A673 (cell line): ENCODE measurements around the gene CALR3. TPM values are rescaled to one million over a fixed set of nuclear protein-coding genes. Genes with fewer than 3 reads are reported as not detected.
A peak's percentile ranks its signal among the peaks of the same experiment; 100 is the strongest.

Experiments
- BruUV-seq: library from RNA; stranded (reverse); fragments of 400-500 nt; replicated peaks from 2 replicates; lab custom pipeline; 2021; lab: Mats Ljungman, UMichigan
- CTCF ChIA-PET: fragments of 300-600 bp; sonication (Branson Sonifier 250); formaldehyde crosslinking; loops from one replicate; lab custom pipeline; 2022; ENCODE audit warnings: antibody characterized with exemption; lab: Charles Lee
- POLR2A ChIA-PET: fragments of 300-600 bp; sonication (Branson Sonifier 250); formaldehyde crosslinking; loops from one replicate; lab custom pipeline; 2022; ENCODE audit warnings: antibody characterized with exemption; ENCODE audit not compliant: low non-redundant PET; lab: Charles Lee
- DNase-seq: peaks from one replicate; pipeline ENCODE4 v3.0.0-alpha.2; 2015; ENCODE audit warnings: low spot score
- H3K27ac ChIP-seq: fragments of 200-600 bp; sonication (generic); 2 replicates; pipeline ENCODE4 v1.5.1; 2016; ENCODE audit warnings: mixed run types, low read depth, mild to moderate bottlenecking, mixed read lengths, antibody characterized with exemption, low read length; ENCODE audit not compliant: poor library complexity, severe bottlenecking
- H3K27me3 ChIP-seq: fragments of 200-600 bp; sonication (generic); replicated peaks from 2 replicates; pipeline ENCODE4 v1.6.1; 2017; ENCODE audit warnings: mixed run types, low read depth, mild to moderate bottlenecking, mixed read lengths, antibody characterized with exemption, low read length; ENCODE audit not compliant: insufficient read depth, poor library complexity
- H3K36me3 ChIP-seq: fragments of 200-600 bp; sonication (generic); 2 replicates; pipeline ENCODE4 v1.6.1; 2016; ENCODE audit warnings: mixed run types, mild to moderate bottlenecking, mixed read lengths, antibody characterized with exemption, low read length; ENCODE audit not compliant: insufficient read depth, poor library complexity, severe bottlenecking
- H3K4me1 ChIP-seq: fragments of 200-600 bp; sonication (generic); 2 replicates; pipeline ENCODE4 v1.6.1; 2017; ENCODE audit warnings: mixed run types, mild to moderate bottlenecking, mixed read lengths, antibody characterized with exemption, low read length; ENCODE audit not compliant: insufficient read depth, poor library complexity, severe bottlenecking
- H3K4me3 ChIP-seq: fragments of 200-600 bp; sonication (generic); 2 replicates; pipeline ENCODE4 v1.5.1; 2016; ENCODE audit warnings: low read depth, mixed run types, mild to moderate bottlenecking, mixed read lengths, low read length; ENCODE audit not compliant: poor library complexity, severe bottlenecking
- H3K9me3 ChIP-seq: fragments of 200-600 bp; sonication (generic); 2 replicates; pipeline ENCODE4 v1.6.1; 2016; ENCODE audit warnings: mixed run types, low read depth, mild to moderate bottlenecking, mixed read lengths, antibody characterized with exemption, low read length; ENCODE audit not compliant: poor library complexity, severe bottlenecking
- CTCF ChIP-seq: fragments of 300-800, 200-600 bp; sonication (generic); conservative IDR thresholded peaks from 2 replicates; pipeline ENCODE4 v1.5.1; 2017; ENCODE audit warnings: low read depth, mild to moderate bottlenecking, antibody characterized with exemption, low read length, moderate library complexity, mixed read lengths
- EZH2 ChIP-seq: fragments of 200-600 bp; sonication (generic); IDR thresholded peaks from 2 replicates; pipeline ENCODE4 v1.6.1; 2017; ENCODE audit warnings: borderline replicate concordance, low read depth, mild to moderate bottlenecking, mixed read lengths, antibody characterized with exemption, low read length; ENCODE audit not compliant: poor library complexity, severe bottlenecking
- intact Hi-C: fragments of 100-400 bp; cut with micrococcal nuclease; formaldehyde crosslinking; loops from one replicate; pipeline ENCODE4 v1.10.0; 2022; ENCODE audit not compliant: unreplicated experiment
- total RNA-seq: library from RNA; stranded (reverse); gene quantifications from 2 replicates; pipeline ENCODE4 v1.2.3, GENCODE V29; 2021

CALR3 gene
- total RNA-seq, 1 experiment from 2014 or later = not detected

- Histone ChIP-seq H3K9me3 (no peaks in the 10 kb centered on the region), H3K27me3 (no peaks in the 10 kb centered on the region), H3K4me3 (no peak overlapping the region), H3K4me1 (peaks cover 24% of the 10 kb centered on the region), H3K36me3 (no peaks in the 10 kb centered on the region), H3K27ac (peak overlapping the region; percentile 74)
- no TSS peak for BruUV-seq
- no peak for TF ChIP-seq EZH2
- no peak for TF ChIP-seq CTCF
- ChIA-PET POLR2A (no interaction called here), CTCF (no interaction called here)
- intact Hi-C loops = no loop called here
- no peak for DNase-seq
Observed at GRCh38 chr19:16456652-16457194, 39.2 kb downstream of the CALR3 start.

GRCh38 chr19:16455489-16455888 is 40.5 kb downstream of the CALR3 start:
- Histone ChIP-seq H3K9me3 (no peaks in the 10 kb centered on the region), H3K36me3 (no peaks in the 10 kb centered on the region), H3K4me1 (peaks cover 24% of the 10 kb centered on the region), H3K4me3 (no peak overlapping the region), H3K27me3 (no peaks in the 10 kb centered on the region), H3K27ac (no peak overlapping the region)
- ChIA-PET POLR2A (no interaction called here), CTCF (no interaction called here)
- TF ChIP-seq CTCF (no peak), EZH2 (no peak)
- intact Hi-C loops = no loop called here
- no TSS peak for BruUV-seq
- no peak for DNase-seq

- DNase-seq = no peak
- BruUV-seq = no TSS peak
- no peak for TF ChIP-seq EZH2
- TF ChIP-seq CTCF = no peak
- H3K27me3 ChIP-seq = no peaks in the 10 kb centered on the region
- H3K4me1 ChIP-seq = peaks cover 24% of the 10 kb centered on the region
- ChIA-PET CTCF (interaction anchor here (0.6 to 0.8 kb wide), 2 partner anchors 12 to 67 kb away, joined by 3 read pairs; no protein-coding TSS in a partner anchor), POLR2A (no interaction called here)
- H3K4me3 ChIP-seq = no peak overlapping the region
- intact Hi-C loops = no loop called here
- H3K9me3 ChIP-seq = no peaks in the 10 kb centered on the region
- H3K27ac ChIP-seq = peak overlapping the region; percentile 37
- no peaks in the 10 kb centered on the region for H3K36me3 ChIP-seq
Observed at GRCh38 chr19:16454351-16454918, 41.5 kb downstream of the CALR3 start.
